HEK293 (cell line): Measurements from ENCODE around the gene TPM1.

Experiments
- CTCF ChIA-PET: fragments of 350-600 bp; formaldehyde crosslinking; extraction: SDS; loops from one replicate; lab custom pipeline; 2021; ENCODE audit warnings: antibody characterized with exemption; lab: Yijun Ruan, JAX
- POLR2A ChIA-PET: fragments of 300-600 bp; formaldehyde crosslinking; extraction: SDS; loops from one replicate; lab custom pipeline; 2020; ENCODE audit warnings: antibody characterized with exemption, inconsistent platforms; lab: Yijun Ruan, JAX
- H3K27ac ChIP-seq: fragments of 200-500 bp; sonication (Bioruptor generic); 2 replicates; pipeline ENCODE4 v1.5.1; 2014; ENCODE audit warnings: low read depth, low read length, control low read depth, inconsistent platforms; ENCODE audit errors: extremely low read depth
- H3K36me3 ChIP-seq, 2 experiments: fragments of 200-500 bp in 1 of 2; sonication (Bioruptor generic) in 1 of 2; 1 replicate in 1 of 2; 2 replicates in 1 of 2; pipeline ENCODE4 v1.5.1; 2014 to 2017; ENCODE audit warnings: inconsistent platforms in 2 of 2, low read length in 2 of 2; ENCODE audit not compliant: control insufficient read depth in 2 of 2, insufficient read depth in 1 of 2
- H3K4me1 ChIP-seq: fragments of 200-500 bp; sonication (Bioruptor generic); 2 replicates; pipeline ENCODE4 v1.5.1; 2014; ENCODE audit warnings: mild to moderate bottlenecking, low read length, inconsistent platforms; ENCODE audit not compliant: control insufficient read depth, insufficient read depth
- H3K4me3 ChIP-seq: 2 replicates; pipeline ENCODE4 v1.5.1; 2011; ENCODE audit warnings: low read depth, mild to moderate bottlenecking, control low read depth, low read length, moderate library complexity
- H3K9me3 ChIP-seq: fragments of 200-500 bp; sonication (Bioruptor generic); 2 replicates; pipeline ENCODE4 v1.5.1; 2014; ENCODE audit warnings: low read depth, low read length, inconsistent platforms; ENCODE audit not compliant: control insufficient read depth, insufficient read depth
- GFI1B ChIP-seq: fragments of 450-650 bp; formaldehyde crosslinking; IDR thresholded peaks from 2 replicates; pipeline ENCODE4 v1.5.1; 2016; ENCODE audit warnings: missing biosample characterization, missing genetic modification characterization
- GLIS1 ChIP-seq: fragments of 450-650 bp; formaldehyde crosslinking; IDR thresholded peaks from 2 replicates; pipeline ENCODE4 v1.5.1; 2016; ENCODE audit warnings: missing biosample characterization, missing genetic modification characterization
- HIC1 ChIP-seq: fragments of 450-650 bp; formaldehyde crosslinking; IDR thresholded peaks from 2 replicates; pipeline ENCODE4 v1.5.1; 2016; ENCODE audit warnings: missing biosample characterization, missing genetic modification characterization
- HOXA7 ChIP-seq: sonication (generic); formaldehyde crosslinking; IDR thresholded peaks from 2 replicates; pipeline ENCODE4 v1.8.1; 2022; ENCODE audit warnings: missing genetic modification reagents, borderline replicate concordance
- IKZF3 ChIP-seq: fragments of 450-650 bp; IDR thresholded peaks from 2 replicates; pipeline ENCODE4 v1.5.0; 2018; ENCODE audit warnings: missing biosample characterization, mild to moderate bottlenecking, missing genetic modification characterization, moderate library complexity
- SP7 ChIP-seq: fragments of 450-650 bp; formaldehyde crosslinking; IDR thresholded peaks from 2 replicates; pipeline ENCODE4 v1.5.1; 2016; ENCODE audit warnings: missing biosample characterization, missing genetic modification characterization
- ZBTB21 ChIP-seq: fragments of 450-650 bp; formaldehyde crosslinking; IDR thresholded peaks from 2 replicates; pipeline ENCODE4 v1.5.1; 2017; ENCODE audit warnings: missing biosample characterization, missing genetic modification characterization
- ZBTB48 ChIP-seq: fragments of 450-650 bp; formaldehyde crosslinking; IDR thresholded peaks from 2 replicates; pipeline ENCODE4 v1.5.1; 2016; ENCODE audit warnings: missing biosample characterization, missing genetic modification characterization
- ZNF132 ChIP-seq: fragments of 450-650 bp; formaldehyde crosslinking; IDR thresholded peaks from 2 replicates; pipeline ENCODE4 v1.5.1; 2017; ENCODE audit warnings: missing biosample characterization, missing genetic modification characterization, borderline replicate concordance
- ZNF175 ChIP-seq: fragments of 450-650 bp; formaldehyde crosslinking; IDR thresholded peaks from 2 replicates; pipeline ENCODE4 v1.5.1; 2016; ENCODE audit warnings: missing biosample characterization, missing genetic modification characterization
- ZNF18 ChIP-seq: fragments of 450-650 bp; formaldehyde crosslinking; IDR thresholded peaks from 2 replicates; pipeline ENCODE4 v1.5.1; 2016; ENCODE audit warnings: missing biosample characterization, missing genetic modification characterization
- ZNF221 ChIP-seq: fragments of 450-650 bp; formaldehyde crosslinking; IDR thresholded peaks from 2 replicates; pipeline ENCODE4 v1.5.1; 2017; ENCODE audit warnings: missing biosample characterization, missing genetic modification characterization, borderline replicate concordance
- ZNF248 ChIP-seq: fragments of 450-650 bp; formaldehyde crosslinking; IDR thresholded peaks from 2 replicates; pipeline ENCODE4 v1.5.1; 2017; ENCODE audit warnings: missing biosample characterization, missing genetic modification characterization
- ZNF626 ChIP-seq: fragments of 450-650 bp; sonication (Bioruptor Pico); formaldehyde crosslinking; IDR thresholded peaks from 2 replicates; pipeline ENCODE4 v1.5.1; 2018; ENCODE audit warnings: missing biosample characterization, missing genetic modification characterization, inconsistent platforms
- ZNF707 ChIP-seq: fragments of 450-650 bp; formaldehyde crosslinking; IDR thresholded peaks from 2 replicates; pipeline ENCODE4 v1.5.1; 2016; ENCODE audit warnings: missing biosample characterization, missing genetic modification characterization
- ZNF776 ChIP-seq: fragments of 450-650 bp; formaldehyde crosslinking; IDR thresholded peaks from 2 replicates; pipeline ENCODE4 v1.5.0; 2017; ENCODE audit warnings: missing biosample characterization, missing genetic modification characterization, borderline replicate concordance
- ZSCAN18 ChIP-seq: fragments of 450-650 bp; formaldehyde crosslinking; IDR thresholded peaks from 2 replicates; pipeline ENCODE4 v1.5.1; 2016; ENCODE audit warnings: missing biosample characterization, missing genetic modification characterization

TPM1 gene

GRCh38 chr15:63044645-63045464, 2.3 kb downstream of the TPM1 start (continued):
- TF ChIP-seq HIC1 (tag by site-specific recombination) = no peak
- no peak for TF ChIP-seq ZNF776 (tag by site-specific recombination)
- no peak for TF ChIP-seq SP7 (tag by site-specific recombination)
- TF ChIP-seq ZNF18 (tag by site-specific recombination) = no peak
- no peak for TF ChIP-seq ZNF132
- no peak for TF ChIP-seq GFI1B (tag by site-specific recombination)
- TF ChIP-seq ZNF707 (tag by site-specific recombination) = no peak
- no peak for TF ChIP-seq ZNF175 (tag by site-specific recombination)
- TF ChIP-seq ZBTB48 (tag by site-specific recombination) = no peak
- TF ChIP-seq ZBTB21 (tag by site-specific recombination) = no peak
- no peak for TF ChIP-seq IKZF3 (tag by site-specific recombination)
- no peak for TF ChIP-seq HOXA7 (CRISPR knock-in tag)

- Histone ChIP-seq H3K36me3 (peaks cover 0 to 6% of the 10 kb centered on the region in 2 experiments; a peak in 1 of 3 replicates), H3K9me3 (no peaks in the 10 kb centered on the region), H3K4me3 (no peak overlapping the region; the same call in 1 of the 2 replicates), H3K4me1 (peaks cover 17% of the 10 kb centered on the region), H3K27ac (no peak overlapping the region)
- ChIA-PET POLR2A (interaction anchor here (0.6 to 1.6 kb wide), 3 partner anchors 9 to 303 kb away, joined by 3 to 8 read pairs (median 5); no protein-coding TSS in a partner anchor), CTCF (interaction anchor here (0.8 to 1.4 kb wide), 3 partner anchors 117 to 161 kb away, joined by 4 to 6 read pairs (median 5); no protein-coding TSS in a partner anchor)
- TF ChIP-seq ZNF221 (tag by site-specific recombination) = no peak
These were observed 2.9 kb downstream of the TPM1 start for GRCh38 chr15:63045465-63045840.

GRCh38 chr15:63045879-63046278, 3.3 kb downstream of the TPM1 start:
- POLR2A ChIA-PET = interaction anchor here (1.3 to 1.6 kb wide), 2 partner anchors 8 to 117 kb away, joined by 5 to 8 read pairs; no protein-coding TSS in a partner anchor
- H3K4me1 ChIP-seq = peaks cover 21% of the 10 kb centered on the region
- no peaks in the 10 kb centered on the region for H3K9me3 ChIP-seq
- H3K27ac ChIP-seq = no peak overlapping the region
- CTCF ChIA-PET = interaction anchor here (0.6 to 0.9 kb wide), 3 partner anchors 68 to 153 kb away, joined by 3 to 6 read pairs (median 4); no protein-coding TSS in a partner anchor
- peaks cover 0 to 6% of the 10 kb centered on the region in 2 experiments; a peak in 1 of 3 replicates for H3K36me3 ChIP-seq
- TF ChIP-seq ZNF248 (tag by site-specific recombination) (no peak), GLIS1 (tag by site-specific recombination) (no peak), ZSCAN18 (no peak), ZNF626 (tag by site-specific recombination) (no peak)
- H3K4me3 ChIP-seq = no peak overlapping the region
